ENCODE measurements around the gene GRK2. TPM values are rescaled to one million over a fixed set of nuclear protein-coding genes. Genes with fewer than 3 reads are reported as not detected.
"Not testable (repeated sequence)": the region's sequence is repeated elsewhere in the genome, so short reads cannot be mapped to it uniquely, and the experiment has no call there.

The GRK2 gene
- total and polyA plus RNA-seq, 2 donors (not counting 3 experiments of a cell fraction or from before 2014, with no cell fraction given) = 57.9 to 62.3 TPM

- BruUV-seq (replicated peaks); H3K9me3 ChIP-seq (replicated peaks; ENCODE audit: control insufficient read depth, insufficient read depth, low read length); H3K27ac ChIP-seq (ENCODE audit: insufficient read depth, low read depth, low read length); dilution Hi-C loops (cut with MboI; ENCODE audit: extremely low pct_ligation_motif_present, low sequenced_read_pairs); H3K9me1 ChIP-seq (replicated peaks; ENCODE audit: control insufficient read depth, extremely low read depth, insufficient read depth, low read length); H3K36me3 ChIP-seq (ENCODE audit: control insufficient read depth in 2 of 2, extremely low read depth in 1 of 2, insufficient read depth in 2 of 2, low read length in 2 of 2); H3K9ac ChIP-seq (replicated peaks; ENCODE audit: extremely low read depth, insufficient read depth, low read length); H3K4me1 ChIP-seq (ENCODE audit: control insufficient read depth, extremely low read depth, insufficient read depth, low read length); H3K27me3 ChIP-seq (ENCODE audit: control insufficient read depth in 2 of 2, insufficient read depth in 2 of 2, low read length in 2 of 2); H4K20me1 ChIP-seq (replicated peaks; ENCODE audit: control insufficient read depth, extremely low read depth, insufficient read depth, low read length); H3K79me2 ChIP-seq (ENCODE audit: control insufficient read depth, insufficient read depth, low read length): not testable (repeated sequence)
- peak overlapping the region; percentile 44 for H3K4me2 ChIP-seq (ENCODE audit: insufficient read depth, low read length)
- intact Hi-C loops (cut with micrococcal nuclease) = loop anchor here (10.0 kb wide), 1 partner anchor 244 kb away; the partner anchor contains the start of genes CDK2AP2 and PITPNM1
- peak; percentile 43 for TF ChIP-seq POLR2A (IDR thresholded peaks at IDR 0.05; ENCODE audit: low read depth, low read length)
- CTCF ChIA-PET = interaction anchor here (0.7 to 4.9 kb wide), 19 partner anchors 7 to 206 kb away, joined by 3 to 151 read pairs (median 8); partner anchors contain the start of genes ANKRD13D and CLCF1
- peak; percentile 66 for DNase-seq (ENCODE audit: low read depth, low spot score)
- POLR2A ChIA-PET = interaction anchor here (0.6 to 1.3 kb wide), 3 partner anchors 8 to 59 kb away, joined by 3 to 6 read pairs (median 4); no protein-coding TSS in a partner anchor
- peak overlapping the region in 1 of 3 experiments; percentile 11 for H3K4me3 ChIP-seq (replicated peaks in 1 of 3; ENCODE audit: insufficient read depth in 1 of 3, low read depth in 1 of 3, low read length in 3 of 3)
- peak overlapping the region; percentile 73 for H2AFZ ChIP-seq (ENCODE audit: low read depth, low read length)
- FAIRE-seq = peak; percentile 81
Measured at GRCh38 chr11:67260885-67261639, 5.2 kb upstream of the GRK2 start.

GRCh38 chr11:67261640-67261945 lies 4.7 kb upstream of the GRK2 start:
- peak overlapping the region; percentile 63 for H2AFZ ChIP-seq (ENCODE audit: low read depth, low read length)
- intact Hi-C loops (cut with micrococcal nuclease) = loop anchor here (10.0 kb wide), 1 partner anchor 243 kb away; the partner anchor contains the start of genes CDK2AP2 and PITPNM1

More at GRCh38 chr11:67261640-67261945, 4.7 kb upstream of the GRK2 start:
- dilution Hi-C loops (cut with MboI; ENCODE audit: extremely low pct_ligation_motif_present, low sequenced_read_pairs) = no loop called here
- DNase-seq (ENCODE audit: low read depth, low spot score) = no peak
- Histone ChIP-seq H3K27ac (ENCODE audit: insufficient read depth, low read depth, low read length) (no peak overlapping the region), H4K20me1 (replicated peaks; ENCODE audit: control insufficient read depth, extremely low read depth, insufficient read depth, low read length) (no peaks in the 10 kb centered on the region), H3K36me3 (ENCODE audit: control insufficient read depth in 2 of 2, extremely low read depth in 1 of 2, insufficient read depth in 2 of 2, low read length in 2 of 2) (peaks cover 0 to 2% of the 10 kb centered on the region in 2 experiments), H3K79me2 (ENCODE audit: control insufficient read depth, insufficient read depth, low read length) (no peaks in the 10 kb centered on the region), H3K4me2 (ENCODE audit: insufficient read depth, low read length) (peak overlapping the region; percentile 44), H3K9me1 (replicated peaks; ENCODE audit: control insufficient read depth, extremely low read depth, insufficient read depth, low read length) (no peaks in the 10 kb centered on the region), H3K9me3 (replicated peaks; ENCODE audit: control insufficient read depth, insufficient read depth, low read length) (no peaks in the 10 kb centered on the region), H3K4me3 (replicated peaks in 1 of 3; ENCODE audit: insufficient read depth in 1 of 3, low read depth in 1 of 3, low read length in 3 of 3) (peak overlapping the region in 1 of 3 experiments; percentile 11), H3K4me1 (ENCODE audit: control insufficient read depth, extremely low read depth, insufficient read depth, low read length) (peaks cover 6% of the 10 kb centered on the region), H3K27me3 (ENCODE audit: control insufficient read depth in 2 of 2, insufficient read depth in 2 of 2, low read length in 2 of 2) (no peaks in the 10 kb centered on the region), H3K9ac (replicated peaks; ENCODE audit: extremely low read depth, insufficient read depth, low read length) (no peak overlapping the region)
- no peak for FAIRE-seq
- CTCF ChIA-PET = interaction anchor here (0.7 to 4.9 kb wide), 28 partner anchors 8 to 207 kb away, joined by 3 to 151 read pairs (median 6); partner anchors contain the start of genes ANKRD13D and CLCF1
- POLR2A ChIA-PET = interaction anchor here (0.6 to 1.3 kb wide), 3 partner anchors 9 to 58 kb away, joined by 3 to 6 read pairs (median 4); no protein-coding TSS in a partner anchor
- BruUV-seq (replicated peaks) = no TSS peak
- no peak for TF ChIP-seq MYC (IDR thresholded peaks at IDR 0.05; ENCODE audit: low read depth, low read length)
- peak; percentile 14 to 42 for TF ChIP-seq CTCF (IDR thresholded peaks at IDR 0.05; ENCODE audit: extremely low read depth in 1 of 2, insufficient read depth in 1 of 2, low read depth in 1 of 2, low read length in 2 of 2)
- TF ChIP-seq POLR2A (IDR thresholded peaks at IDR 0.05; ENCODE audit: low read depth, low read length) = no peak
- TF ChIP-seq GATA2 (IDR thresholded peaks at IDR 0.05; ENCODE audit: insufficient read depth, insufficient read length, low read depth, low read length) = no peak
- no peak for TF ChIP-seq EZH2 (IDR thresholded peaks at IDR 0.05; ENCODE audit: borderline replicate concordance, low read depth, low read length, severe bottlenecking)
- no peak for TF ChIP-seq MAX (IDR thresholded peaks at IDR 0.05; ENCODE audit: insufficient read depth, insufficient read length)
